GM18499 (cell line): Measurements from ENCODE around the gene RXRB.
"Not testable (repeated sequence)": the region's sequence is repeated elsewhere in the genome, so short reads cannot be mapped to it uniquely, and the experiment has no call there.

Source experiments
- ATAC-seq: cut with Tn5 transposase; IDR thresholded peaks from one replicate; pipeline ENCODE4 v1.9.1; 2021; ENCODE audit warnings: moderate number of reproducible peaks; ENCODE audit not compliant: insufficient read depth, unreplicated experiment

Gene RXRB

DNA sequence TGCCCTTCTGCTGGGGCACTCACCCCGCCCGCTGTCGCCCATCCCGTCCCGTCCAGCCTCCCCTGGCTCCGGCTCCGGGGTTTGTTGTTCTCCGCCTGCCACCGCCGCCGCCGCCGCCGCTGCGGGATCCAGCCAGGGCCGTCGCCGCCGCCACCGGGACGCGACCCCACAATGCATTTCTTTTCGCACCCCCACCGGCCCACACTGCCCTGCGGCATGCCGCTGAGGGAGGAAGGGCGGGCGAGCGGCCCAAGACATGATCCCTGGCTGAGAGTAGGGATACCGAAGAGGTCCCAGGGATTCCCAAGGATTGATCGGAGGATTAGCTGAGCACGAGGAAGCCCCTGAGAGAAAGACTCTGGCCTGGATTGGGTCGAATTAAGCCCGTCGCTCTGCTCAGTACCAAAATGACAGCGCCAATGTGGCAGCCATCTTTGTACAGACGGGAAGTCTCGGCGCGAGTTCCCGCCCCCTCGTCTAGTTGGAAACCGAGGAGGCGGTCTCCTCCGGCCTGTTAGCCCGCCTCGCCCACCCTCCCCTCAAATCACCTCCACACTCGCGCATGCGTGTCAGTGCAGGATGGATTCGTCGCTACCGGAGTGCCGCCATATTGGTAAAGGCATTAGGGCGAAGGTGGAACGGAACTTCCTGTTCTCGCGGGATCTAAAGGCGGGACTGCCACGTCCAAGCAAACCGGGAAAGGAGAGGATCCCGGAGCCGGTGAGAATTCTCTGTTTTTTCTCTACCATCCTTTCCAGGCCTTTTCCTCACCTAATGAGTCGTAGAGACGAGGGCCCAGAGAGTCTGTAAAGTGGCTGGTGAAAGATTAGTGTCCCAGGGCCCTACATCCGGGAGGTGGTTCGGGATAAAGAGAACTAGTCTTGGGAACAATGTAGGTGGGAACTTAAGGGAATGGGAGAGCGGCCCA lies at the start of gene RXRB, which contains the start of gene SLC39A7:
Gene RXRB (minus strand): TSS at position 447 of the 928 bp plus-strand sequence. CDS start 189 bp downstream, at position 258.
Gene SLC39A7 (plus strand): TSS at position 649 of the 928 bp plus-strand sequence. CDS start 379 bp downstream, outside the sequence.
- no peak for ATAC-seq

DNA sequence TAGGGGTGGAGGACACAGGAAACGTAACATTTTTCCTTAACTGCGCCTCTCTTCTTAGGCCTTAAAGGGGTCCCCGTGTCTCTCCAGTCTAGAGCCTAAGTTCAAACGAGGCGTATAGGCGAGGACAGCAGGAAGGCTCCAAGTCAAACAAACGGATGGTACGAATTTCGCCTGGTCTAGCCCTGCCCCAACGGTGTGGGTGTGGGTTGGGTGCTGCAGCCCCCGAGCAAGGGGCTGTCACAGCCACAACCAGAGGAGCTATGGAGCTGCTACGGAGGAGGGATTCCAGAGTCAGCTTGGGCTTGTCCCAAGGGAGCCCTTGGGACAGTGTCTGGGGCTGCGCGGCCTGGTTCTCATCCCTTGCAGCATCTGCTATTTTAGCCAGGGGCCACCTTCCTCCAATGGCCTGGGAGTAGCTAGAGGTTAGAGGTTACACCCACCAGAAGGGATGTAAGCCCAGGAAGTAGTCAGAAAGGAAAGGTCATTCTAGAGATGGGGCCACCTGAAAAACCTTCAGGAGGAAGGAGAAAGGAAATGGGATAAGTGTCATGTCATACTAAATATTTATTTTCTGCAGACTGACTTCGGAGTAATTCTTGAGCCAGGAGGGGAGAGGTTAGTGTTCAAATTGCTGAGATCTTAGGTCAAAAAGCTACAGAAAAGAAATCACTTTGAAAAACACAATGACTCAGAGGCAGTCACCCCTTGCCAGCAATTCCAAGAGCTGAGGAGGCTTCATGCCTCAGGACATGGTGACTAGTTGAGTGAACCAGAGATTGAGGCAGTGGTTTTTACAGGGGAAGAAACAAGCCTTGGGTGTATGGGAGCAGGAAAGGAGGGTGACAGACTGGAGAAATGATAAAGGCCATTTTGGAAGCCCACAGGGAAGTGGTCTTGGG lies 49.5 kb upstream of the RXRB start:
- no peak for ATAC-seq

DNA sequence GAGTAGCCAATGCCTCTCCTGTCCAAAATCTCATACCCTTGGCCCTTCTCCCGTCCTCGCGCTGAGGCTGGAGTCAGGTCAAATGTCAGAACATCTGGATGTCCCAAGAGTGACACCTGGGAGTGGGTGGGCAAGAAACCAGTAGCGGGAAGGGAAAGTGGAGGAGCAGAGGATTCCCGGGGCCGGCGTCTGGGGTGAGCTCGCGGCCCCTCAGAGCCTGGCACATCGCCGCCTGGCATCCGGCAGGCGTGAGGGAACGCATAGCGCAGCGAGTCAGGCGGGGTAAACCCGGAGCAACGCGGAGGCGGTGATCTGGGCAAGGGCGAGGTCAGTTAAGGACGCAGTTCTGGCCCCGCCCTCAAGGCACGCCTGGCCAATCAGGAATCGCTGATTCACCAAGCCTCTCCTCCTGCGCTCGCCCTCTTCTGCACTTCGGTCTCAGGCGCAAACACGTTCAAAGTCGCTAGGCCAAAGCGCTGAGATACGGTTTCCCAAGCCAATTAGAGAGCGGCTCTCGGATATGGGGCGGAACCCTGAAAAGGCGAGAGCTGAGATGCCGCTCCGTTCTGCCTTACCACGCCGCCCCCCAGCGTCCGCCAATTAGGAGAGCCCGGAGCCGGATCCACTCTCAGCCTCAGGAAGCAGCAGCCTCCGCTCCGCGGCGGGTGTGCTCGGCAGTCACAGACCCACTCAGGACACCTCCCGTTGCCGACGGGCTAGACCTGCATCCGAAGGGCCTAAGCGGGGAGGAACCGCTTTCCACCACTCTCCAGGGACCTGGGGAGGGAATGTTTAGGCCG lies 48.7 kb upstream of the RXRB start:
- peak; percentile 66 for ATAC-seq

DNA sequence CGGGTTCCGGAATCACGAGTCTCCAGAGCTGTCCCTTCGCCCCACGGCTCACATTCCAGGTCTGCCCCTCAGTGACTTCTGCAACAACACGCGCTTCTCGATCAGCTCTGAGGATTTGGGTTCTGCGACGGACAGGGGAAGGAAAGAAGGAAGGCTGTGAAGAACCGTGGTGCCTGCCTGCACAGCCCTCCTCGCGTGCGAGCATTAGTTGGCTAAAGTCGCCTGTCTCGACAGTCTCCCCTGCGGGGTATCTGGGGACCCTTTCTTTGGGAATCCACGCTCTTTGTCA lies 48.1 kb upstream of the RXRB start:
- ATAC-seq, result no peak

DNA sequence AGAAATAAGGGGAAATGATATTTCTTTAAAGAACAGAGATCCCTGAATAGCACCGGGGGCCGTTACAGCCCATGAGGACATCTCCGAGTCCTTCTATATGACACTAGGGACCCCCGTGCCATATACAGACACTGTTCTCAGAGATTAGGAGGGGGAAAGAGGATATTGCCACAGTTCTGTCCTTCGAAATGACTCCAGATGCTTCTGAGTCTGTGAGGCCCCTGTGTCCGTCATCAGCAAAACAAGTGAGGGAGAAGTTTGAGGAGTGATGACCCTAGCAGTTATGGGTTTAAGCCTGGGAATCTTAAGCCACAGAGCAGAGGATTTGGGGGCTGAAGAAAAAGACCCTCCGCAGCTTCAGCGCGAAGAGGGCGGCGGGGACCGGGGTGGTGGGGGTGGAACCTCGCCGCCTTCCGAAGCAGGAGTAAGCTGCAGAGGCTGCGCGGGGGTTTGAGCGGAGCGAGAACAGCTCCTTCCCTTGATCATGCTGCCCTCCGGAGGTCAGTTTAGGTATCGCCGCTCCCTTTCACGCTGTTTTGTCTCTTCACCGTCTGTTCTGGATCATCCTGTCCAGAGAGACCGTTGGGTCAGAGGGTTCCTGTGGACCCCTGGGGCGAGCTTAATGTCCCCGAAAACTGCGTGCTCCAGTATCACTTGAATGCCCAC lies 47.6 kb upstream of the RXRB start:
- ATAC-seq, result no peak

DNA sequence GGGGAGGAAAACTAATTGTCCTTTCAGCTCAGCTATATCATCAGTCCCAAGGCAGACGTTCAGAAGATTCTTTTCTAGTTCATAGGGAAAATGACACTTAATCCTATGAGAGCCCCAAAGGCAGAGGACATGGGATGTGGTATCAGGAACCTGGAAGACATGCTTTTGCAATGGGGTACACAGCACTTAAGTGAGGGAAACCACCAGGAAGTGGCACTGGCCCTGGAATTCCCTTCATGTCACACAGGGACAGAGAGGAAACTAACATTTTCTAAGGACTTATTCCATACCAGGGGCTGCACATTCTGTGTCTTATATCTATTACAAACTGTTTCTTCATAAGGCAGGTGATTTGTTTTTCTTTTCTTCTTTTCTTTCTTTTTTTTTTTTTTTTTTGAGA lies 43.0 kb upstream of the RXRB start:
- ATAC-seq, result no peak

DNA sequence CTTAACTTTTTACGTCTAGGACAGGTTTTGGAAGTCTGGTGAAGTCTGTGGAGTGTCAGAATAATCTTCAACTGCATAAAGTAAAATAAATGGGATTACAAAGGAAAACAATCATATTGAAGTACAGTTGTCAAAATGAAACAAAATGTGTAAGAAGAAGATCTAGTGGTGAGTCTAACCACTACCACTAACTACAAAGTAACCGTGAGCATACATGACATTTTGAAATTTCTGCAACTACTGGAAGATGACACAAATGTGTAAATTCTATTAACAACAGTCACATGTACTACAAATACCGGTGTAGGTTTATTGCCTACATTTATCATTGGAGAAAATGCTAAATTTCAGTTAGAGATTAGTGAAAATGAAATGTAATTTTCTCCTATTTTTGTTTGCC lies 41.5 kb upstream of the RXRB start:
- no peak for ATAC-seq

DNA sequence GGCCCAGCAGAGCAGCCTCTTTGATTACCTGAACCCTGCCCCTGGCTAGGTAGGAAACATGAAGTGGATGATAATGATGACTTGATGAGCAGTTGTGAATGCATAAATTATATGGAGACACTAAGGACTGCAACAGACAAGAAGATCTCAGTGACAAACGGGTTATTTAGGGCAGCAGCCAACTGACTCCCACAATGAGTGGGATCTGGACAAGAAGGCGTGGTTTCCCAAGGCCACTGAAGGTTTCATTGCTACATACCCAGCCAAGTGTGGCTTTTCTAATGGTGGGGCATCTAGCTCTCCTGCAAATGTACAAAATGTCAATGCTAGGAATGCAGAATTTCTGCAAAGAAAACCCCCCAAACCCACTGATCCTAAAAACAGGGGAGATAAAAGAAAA lies 37.3 kb upstream of the RXRB start:
- no peak for ATAC-seq

DNA sequence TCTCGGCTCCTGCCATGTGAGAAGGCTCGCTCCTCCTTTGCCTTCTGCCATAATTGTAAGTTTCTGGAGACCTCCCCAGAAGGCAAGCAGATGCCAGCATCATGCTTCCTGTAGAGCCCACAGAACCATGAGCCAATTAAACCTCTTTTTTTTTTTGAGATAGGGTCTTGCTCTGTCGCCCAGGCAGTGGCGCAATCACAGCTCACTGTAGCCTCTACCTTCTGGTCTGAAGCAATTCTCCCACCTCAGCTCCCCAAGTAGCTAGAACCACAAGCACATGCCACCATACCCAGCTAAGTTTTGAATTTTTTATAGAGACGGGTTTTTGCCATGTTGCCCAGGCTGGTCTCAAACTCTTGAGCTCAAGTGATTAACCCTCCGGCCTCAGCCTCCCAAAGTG lies 36.4 kb upstream of the RXRB start:
- ATAC-seq, result no peak

DNA sequence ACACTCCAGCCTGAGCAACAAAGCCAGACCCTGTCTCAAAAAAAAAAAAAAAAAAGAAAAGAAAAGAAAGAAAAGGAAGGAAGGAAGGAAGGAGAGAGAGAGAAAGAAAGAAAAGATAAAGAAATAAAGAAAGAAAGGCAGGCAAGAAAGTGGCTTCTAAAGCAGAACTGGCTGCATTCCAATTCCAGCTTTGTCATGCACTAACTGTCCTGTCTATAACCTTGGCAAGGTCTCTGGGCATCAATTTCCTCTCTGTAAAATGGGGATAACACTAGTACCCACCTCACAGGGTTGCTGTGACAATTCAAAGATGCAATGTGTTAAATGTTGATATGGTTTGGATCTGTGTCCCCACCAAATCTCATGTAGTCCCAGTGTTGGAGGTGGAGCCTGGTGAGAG lies 35.9 kb upstream of the RXRB start:
- no peak for ATAC-seq

DNA sequence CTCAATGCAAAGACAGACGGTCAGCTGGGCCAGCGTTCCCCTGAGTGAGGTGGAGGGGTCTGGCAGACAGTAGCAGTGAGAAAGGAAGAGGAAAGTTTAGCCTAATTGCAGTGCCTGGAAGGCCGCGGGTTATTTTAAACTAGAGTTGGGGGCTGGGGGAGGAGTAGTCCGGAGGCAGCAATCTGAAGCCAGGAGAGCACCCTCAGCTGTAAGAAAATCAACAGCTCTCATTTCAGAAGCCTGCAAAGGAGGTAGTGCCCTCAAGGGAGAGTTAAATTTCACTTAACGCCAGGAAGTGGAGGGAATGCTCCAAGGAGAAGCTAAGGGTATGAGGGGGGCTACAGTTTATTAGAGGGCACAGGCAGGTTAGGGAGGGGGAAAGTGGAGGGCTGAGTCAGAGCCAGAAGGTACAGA lies 34.8 kb upstream of the RXRB start:
- ATAC-seq, result no peak

DNA sequence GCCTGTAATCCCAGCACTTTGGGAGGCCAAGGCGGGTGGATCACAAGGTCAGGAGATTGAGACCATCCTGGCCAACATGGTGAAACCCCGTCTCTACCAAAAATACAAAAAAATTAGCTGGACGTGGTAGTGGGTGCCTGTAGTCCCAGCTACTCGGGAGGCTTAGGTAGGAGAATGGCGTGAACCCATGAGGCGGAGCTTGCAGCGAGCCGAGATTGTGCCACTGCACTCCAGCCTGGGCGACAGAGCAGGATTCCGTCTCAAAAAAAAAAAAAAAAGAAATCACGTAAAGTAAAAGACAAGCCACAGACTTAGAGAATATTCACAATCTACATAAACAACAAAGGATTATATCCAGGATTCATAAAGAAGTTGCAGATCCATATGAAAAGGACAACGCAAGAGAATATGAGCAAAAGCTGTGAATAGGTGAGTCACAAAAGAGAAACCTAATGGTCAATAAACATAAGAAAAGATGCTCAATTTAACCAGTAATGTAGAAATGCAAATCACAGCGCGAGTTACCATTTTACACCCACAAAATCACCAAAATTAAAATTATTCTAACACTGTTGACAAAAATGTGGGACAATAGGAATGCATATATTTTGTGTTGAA lies 26.1 kb upstream of the RXRB start:
- not testable (repeated sequence) for ATAC-seq

DNA sequence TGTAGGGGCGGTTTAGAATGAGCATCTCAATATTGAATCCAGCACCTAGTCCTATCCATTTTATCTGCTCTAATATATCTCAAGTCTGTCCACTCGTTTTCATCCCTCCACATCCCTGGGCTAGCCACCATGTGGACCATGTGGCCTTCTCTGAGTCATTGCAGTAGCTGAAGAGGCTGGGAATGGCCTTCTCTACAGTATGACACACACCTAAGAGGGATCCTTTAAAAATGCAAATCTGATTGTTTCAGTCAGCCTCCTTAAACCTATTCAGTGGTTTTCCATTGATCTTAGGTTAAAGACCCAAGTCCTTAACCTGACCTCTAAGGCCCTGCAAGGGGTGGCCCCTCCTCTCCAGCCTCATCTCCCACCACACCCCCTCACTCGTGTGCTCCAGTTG lies 17.2 kb upstream of the RXRB start:
- ATAC-seq, result no peak

DNA sequence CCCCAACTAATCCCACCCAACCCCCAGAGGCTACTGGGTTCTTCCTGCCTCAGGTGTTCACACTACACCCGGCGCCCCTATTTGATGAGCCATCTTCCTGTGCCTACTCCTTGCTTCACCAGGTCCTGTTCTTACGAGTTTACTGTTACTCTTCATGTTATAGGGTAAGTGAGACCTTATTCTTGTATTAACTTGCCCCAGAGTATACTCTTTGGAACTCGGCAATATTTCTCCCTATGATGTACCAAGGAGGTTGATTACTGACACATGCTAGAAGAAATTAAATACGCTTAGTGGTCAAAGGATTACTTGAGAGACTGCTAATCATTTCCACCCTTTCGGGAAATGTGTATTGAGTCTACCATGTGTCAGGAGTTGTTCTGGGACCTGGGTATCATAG lies 16.8 kb upstream of the RXRB start:
- ATAC-seq, result no peak

DNA sequence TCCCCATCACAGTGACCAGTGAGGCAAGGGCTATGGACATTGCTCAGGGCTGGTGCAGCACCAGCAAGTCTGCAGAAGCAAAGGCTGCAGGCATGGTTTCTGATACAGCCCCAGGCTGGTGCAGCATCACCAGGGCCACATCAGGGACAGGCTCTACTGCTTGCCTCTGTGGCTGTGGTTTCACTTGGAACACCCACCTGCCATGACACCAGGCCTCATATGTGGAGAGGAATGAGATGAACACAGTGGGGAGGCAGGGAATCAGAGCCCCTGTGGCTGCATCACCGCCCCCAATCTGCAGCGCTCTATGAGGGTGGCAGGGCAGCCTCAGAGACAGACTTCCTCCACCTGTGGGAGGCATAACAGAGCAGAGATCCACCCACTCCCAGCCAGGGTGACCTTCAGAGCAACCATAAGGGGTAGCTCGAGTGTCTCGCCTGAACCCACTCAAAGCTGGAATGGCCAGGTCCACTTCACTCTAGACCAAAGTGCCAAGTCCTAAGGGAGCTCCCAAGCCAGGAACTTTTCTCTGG lies 15.7 kb upstream of the RXRB start:
- ATAC-seq, result no peak

DNA sequence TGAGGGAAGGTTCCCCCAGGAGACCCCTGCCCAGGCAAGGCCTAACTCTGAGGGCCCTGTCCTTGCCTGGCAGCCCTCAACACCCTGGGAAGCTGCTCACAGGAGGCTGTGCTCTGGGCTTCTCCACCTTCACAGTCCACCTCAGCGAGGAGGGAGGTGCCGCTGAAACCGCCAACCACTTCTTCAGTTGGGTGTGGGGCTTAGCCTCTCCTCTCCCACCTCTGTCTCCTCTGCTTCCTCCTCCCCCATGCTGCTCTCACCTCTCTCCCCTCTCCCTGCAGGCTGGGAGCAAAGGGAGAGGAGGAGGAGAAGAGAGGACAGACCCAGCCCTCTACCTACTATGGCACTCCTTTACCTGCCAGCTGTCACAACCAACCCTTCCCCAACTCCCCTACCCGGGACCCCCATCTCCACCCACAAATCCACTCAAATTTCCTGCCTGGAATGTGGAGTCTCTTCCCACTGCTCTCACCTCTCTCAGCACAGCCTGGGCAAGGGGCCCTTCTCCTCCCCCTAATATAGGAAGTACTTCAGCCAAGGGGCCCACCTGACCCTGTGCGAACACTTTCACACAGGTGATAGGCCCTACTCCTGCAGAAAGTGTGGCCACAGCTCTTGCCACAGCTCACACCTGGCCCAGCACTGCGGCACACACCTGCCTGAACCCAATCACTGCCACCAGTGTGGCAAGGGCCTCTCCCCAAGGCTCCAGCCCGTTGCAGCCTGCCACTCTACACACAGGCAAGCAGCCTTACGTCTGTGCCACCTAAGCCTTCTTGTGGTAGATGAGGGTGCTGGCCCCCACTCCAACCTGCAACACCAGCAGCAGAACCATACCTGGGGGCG lies 15.0 kb upstream of the RXRB start:
- no peak for ATAC-seq

DNA sequence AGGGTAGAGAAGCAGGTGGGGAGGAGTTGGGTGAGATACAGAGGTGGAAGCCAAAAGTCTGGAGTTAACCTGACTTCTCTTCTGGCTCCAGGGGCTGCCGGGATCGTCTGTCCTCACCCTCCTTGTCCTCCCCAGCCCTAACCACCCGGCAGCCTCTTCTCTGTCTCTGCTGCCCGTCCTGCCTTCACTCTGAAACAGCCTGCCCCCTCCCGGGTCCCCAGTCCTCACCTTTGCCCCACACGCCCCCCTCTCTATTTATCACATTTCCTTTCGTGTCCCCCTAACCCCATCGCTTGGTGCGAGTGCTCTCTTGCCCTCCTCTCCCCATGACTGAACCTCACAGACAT lies 13.5 kb upstream of the RXRB start:
- no peak for ATAC-seq

DNA sequence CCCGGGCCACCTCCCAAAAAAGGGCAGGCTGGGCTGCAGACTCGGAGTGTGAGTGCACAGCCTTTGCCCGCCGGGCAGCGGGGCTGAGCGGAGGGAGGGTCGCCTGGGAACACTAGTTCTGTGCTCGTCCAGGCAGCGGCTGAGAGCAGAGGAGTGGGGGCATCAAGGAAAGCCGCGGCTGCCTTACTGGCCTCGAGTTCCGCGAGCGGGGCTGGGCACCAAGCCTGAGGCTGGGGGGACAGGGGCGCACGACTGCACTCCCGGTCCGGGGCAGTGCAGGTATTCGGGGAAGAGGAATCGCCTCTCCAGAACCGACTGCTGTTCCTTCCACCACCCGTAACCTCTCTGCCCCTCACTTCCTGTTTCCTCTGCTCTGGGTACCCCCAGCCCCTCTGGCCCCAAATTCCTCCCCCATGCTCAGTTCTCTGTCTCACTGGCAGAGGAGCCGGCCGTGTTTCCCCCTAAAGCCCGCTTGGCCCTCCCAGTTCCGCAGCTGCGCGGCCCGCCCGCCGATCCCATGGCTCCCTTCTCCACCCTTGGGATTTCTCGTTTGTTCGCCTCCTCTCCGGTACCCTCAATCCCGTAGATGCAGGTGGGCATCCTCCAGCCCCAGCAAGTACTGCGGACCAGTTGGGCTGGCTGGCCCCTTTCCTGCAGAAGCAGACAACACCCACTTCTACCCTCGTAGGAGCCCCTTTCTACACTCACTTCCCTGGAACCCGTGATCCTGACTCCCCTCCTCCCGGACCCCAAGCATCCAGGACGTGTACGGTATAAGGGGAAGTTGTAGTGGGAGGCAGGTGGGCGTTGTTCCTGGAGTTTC lies 12.9 kb upstream of the RXRB start:
- no peak for ATAC-seq
